ENCODE results near the gene SUSD6. TPM values are rescaled to one million over a fixed set of nuclear protein-coding genes. Genes with fewer than 3 reads are reported as not detected.

SUSD6 gene
- total and polyA plus RNA-seq, 4 donors, result 6.8 to 10.8 (median 7.6) TPM

- DNase-seq (ENCODE audit: low spot score), result no peak
- H3K4me1 ChIP-seq (ENCODE audit: control insufficient read depth in 4 of 4, insufficient read depth in 4 of 4, low read length in 3 of 4), result peaks cover 6 to 45% (median 27%) of the 10 kb centered on the region in 4 donors
- H3K9ac ChIP-seq (ENCODE audit: low read depth in 1 of 2, low read length in 2 of 2), result no peak overlapping the region
- peaks cover 0 to 4% (median 3%) of the 10 kb centered on the region in 4 donors for H3K36me3 ChIP-seq (ENCODE audit: control insufficient read depth in 4 of 4, insufficient read depth in 3 of 4, low read depth in 1 of 4, low read length in 3 of 4)
- H3K27ac ChIP-seq (ENCODE audit: low read depth in 1 of 2, low read length in 2 of 2), result peak overlapping the region in 1 of 2 donors; percentile 25
- no peaks in the 10 kb centered on the region for H3K9me3 ChIP-seq (ENCODE audit: control insufficient read depth in 4 of 4, low read length in 3 of 4)
- H3K27me3 ChIP-seq (ENCODE audit: control insufficient read depth in 4 of 4, insufficient read depth in 4 of 4, low read length in 3 of 4), result no peaks in the 10 kb centered on the region
- H3K4me3 ChIP-seq (ENCODE audit: low read depth in 1 of 3, low read length in 3 of 3), result no peak overlapping the region
- WGBS, result 76% methylated on average over 8 of the region's 8 CpGs
- TF ChIP-seq REST (IDR thresholded peaks at IDR 0.05) (no peak), RXRA (IDR thresholded peaks at IDR 0.05) (no peak), ATF3 (IDR thresholded peaks at IDR 0.05) (no peak), GABPA (IDR thresholded peaks at IDR 0.05 in 1 of 2, conservative IDR thresholded peaks at IDR 0.05 in 1 of 2) (no peak), NR2F2 (IDR thresholded peaks at IDR 0.05) (no peak), YY1 (IDR thresholded peaks at IDR 0.05) (no peak)
These were observed 47.4 kb downstream of the SUSD6 start for GRCh38 chr14:69658664-69659261.

GRCh38 chr14:69660344-69661193, 49.2 kb downstream of the SUSD6 start:
- 94% methylated on average over 2 of the region's 2 CpGs for WGBS
- no peak for DNase-seq (ENCODE audit: low spot score)
- TF ChIP-seq YY1 (IDR thresholded peaks at IDR 0.05), result no peak
- TF ChIP-seq ATF3 (IDR thresholded peaks at IDR 0.05), result no peak
- no peak for TF ChIP-seq RAD21 (IDR thresholded peaks at IDR 0.05)
- TF ChIP-seq EGR1 (IDR thresholded peaks at IDR 0.05; ENCODE audit: low read depth in 2 of 2), result no peak
- no peak for TF ChIP-seq FOXA2 (IDR thresholded peaks at IDR 0.05)
- no peak for TF ChIP-seq REST (IDR thresholded peaks at IDR 0.05)
- no peak for TF ChIP-seq ZBTB33 (IDR thresholded peaks at IDR 0.05)
- TF ChIP-seq HNF4A (conservative IDR thresholded peaks at IDR 0.05), result no peak
- TF ChIP-seq MAX (IDR thresholded peaks at IDR 0.05), result no peak
- TF ChIP-seq NR2F2 (IDR thresholded peaks at IDR 0.05), result no peak
- no peak for TF ChIP-seq GABPA (IDR thresholded peaks at IDR 0.05 in 1 of 2, conservative IDR thresholded peaks at IDR 0.05 in 1 of 2)
- TF ChIP-seq SP1 (IDR thresholded peaks at IDR 0.05), result no peak
- no peak for TF ChIP-seq JUND (IDR thresholded peaks at IDR 0.05)
- TF ChIP-seq TAF1 (conservative IDR thresholded peaks at IDR 0.05), result no peak
- no peak for TF ChIP-seq HNF4G (IDR thresholded peaks at IDR 0.05)
- TF ChIP-seq RXRA (IDR thresholded peaks at IDR 0.05), result no peak
- TF ChIP-seq FOXA1 (IDR thresholded peaks at IDR 0.05), result no peak
- H3K9me3 ChIP-seq (ENCODE audit: control insufficient read depth in 4 of 4, low read length in 3 of 4), result no peaks in the 10 kb centered on the region
- peaks cover 9 to 49% (median 35%) of the 10 kb centered on the region in 4 donors for H3K4me1 ChIP-seq (ENCODE audit: control insufficient read depth in 4 of 4, insufficient read depth in 4 of 4, low read length in 3 of 4)
- H3K36me3 ChIP-seq (ENCODE audit: control insufficient read depth in 4 of 4, insufficient read depth in 3 of 4, low read depth in 1 of 4, low read length in 3 of 4), result peaks cover 0 to 4% (median 3%) of the 10 kb centered on the region in 4 donors
- no peaks in the 10 kb centered on the region for H3K27me3 ChIP-seq (ENCODE audit: control insufficient read depth in 4 of 4, insufficient read depth in 4 of 4, low read length in 3 of 4)
- H3K27ac ChIP-seq (ENCODE audit: low read depth in 1 of 2, low read length in 2 of 2), result no peak overlapping the region
- H3K9ac ChIP-seq (ENCODE audit: low read depth in 1 of 2, low read length in 2 of 2), result no peak overlapping the region
- H3K4me3 ChIP-seq (ENCODE audit: low read depth in 1 of 3, low read length in 3 of 3), result no peak overlapping the region

All from liver (tissue), 9 donors.